HG03097 (cell line): ENCODE measurements around the gene TMEM235.

ENCODE experiments used
- ATAC-seq: cut with Tn5 transposase; IDR thresholded peaks from one replicate; pipeline ENCODE4 v1.9.1; 2021; ENCODE audit not compliant: unreplicated experiment, low FRiP score

TMEM235 gene

DNA sequence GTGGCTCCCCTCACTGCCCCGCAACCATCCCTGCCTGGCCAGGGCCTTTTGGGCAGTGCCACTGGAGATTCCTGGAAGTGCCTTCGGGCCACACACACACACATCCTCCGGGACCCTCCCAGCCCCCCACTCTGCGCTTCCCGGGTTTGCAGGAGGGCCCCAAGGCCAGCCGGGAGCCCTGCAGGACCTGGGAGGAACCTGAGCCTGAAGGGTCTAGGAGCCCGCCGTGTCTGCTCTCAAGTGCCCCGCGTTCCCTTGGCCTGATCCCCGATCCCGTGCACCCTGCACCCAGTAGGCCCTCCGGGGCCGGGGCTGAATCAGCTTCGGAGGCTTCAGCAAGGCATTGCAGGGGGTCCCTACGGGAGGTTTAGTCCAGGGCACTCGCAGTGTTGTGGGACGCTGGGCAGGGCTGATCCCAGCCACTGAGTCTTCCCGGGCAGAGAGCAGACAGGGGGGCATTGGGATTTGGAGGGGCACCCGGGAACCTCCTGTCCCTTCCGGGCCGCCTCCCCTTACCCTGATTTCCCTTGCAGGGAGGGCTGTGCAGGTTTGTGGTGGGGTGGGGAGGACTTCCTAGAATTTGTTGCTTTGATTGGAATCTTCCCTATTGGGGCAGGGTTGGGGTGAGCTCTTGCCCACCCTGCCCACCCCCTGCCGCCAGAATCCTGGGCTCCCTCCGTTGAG is 36.9 kb downstream of the TMEM235 start:
- no peak for ATAC-seq

DNA sequence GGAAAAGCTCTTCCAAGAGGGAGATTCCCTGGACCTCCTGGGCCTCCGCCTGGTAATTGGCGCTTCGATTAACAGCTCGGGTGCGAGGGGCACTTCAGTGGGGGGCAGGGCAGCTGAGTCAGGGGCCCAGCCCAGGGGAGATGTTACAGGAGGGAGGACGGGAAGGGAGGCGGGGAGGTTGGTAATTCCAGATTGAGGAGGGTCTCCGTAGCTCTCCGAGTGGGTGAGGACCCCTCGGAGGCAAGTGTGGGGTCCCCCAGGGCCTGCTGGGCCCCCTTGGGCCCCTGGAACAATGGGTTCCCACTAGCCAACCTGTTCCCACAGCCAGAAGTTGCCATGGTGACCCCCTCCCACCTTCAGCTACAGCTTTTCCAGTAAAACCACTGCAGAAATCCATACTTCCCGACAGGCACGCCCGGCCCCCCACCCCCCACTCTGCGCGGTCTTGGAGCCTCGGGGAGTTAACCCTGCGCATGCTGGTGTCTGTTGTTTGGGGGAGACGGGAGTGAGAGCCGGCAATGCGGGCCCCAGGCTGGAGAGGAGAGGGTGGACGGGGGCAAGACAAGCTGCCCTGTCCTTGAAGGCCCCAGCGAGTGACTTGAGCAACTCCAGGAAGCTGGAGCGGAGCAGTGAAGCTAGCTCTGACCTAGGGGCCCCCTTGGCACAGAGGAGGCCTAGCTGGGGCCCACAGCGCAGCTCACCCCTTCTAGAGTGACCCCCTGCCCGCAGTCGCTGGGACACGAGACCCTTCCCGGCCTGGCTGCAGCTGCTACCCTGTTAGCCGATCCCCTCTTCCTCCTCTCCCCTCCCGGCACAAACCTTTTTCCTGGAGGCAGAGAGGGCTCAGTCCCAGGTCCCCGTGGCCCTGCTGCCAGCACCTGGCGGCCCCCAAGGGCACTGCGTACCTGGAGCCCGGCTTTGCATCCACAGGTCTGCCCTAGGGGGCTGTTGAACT is 37.8 kb downstream of the TMEM235 start:
- no peak for ATAC-seq

DNA sequence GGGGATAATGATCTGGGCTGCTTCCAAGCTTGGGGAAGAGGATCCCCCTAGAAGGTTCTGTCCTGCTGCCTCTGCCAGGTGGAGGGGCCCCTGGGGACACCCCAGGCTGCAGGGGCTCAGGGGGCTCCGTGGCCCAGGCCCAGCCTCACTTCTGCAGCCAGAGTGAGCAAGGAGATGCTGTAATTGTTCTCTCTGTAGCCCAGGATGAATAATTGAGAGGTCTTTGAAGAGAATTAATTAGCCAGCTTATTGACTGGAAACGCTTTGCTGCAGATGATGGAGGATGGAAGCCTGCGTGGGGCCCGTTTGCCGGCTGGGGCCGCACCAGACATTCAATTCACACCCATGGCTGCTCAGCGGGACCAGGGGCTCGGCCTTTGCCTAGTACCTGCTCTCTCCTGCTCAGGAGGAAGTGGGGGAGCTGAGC is 38.5 kb downstream of the TMEM235 start:
- ATAC-seq, result no peak

DNA sequence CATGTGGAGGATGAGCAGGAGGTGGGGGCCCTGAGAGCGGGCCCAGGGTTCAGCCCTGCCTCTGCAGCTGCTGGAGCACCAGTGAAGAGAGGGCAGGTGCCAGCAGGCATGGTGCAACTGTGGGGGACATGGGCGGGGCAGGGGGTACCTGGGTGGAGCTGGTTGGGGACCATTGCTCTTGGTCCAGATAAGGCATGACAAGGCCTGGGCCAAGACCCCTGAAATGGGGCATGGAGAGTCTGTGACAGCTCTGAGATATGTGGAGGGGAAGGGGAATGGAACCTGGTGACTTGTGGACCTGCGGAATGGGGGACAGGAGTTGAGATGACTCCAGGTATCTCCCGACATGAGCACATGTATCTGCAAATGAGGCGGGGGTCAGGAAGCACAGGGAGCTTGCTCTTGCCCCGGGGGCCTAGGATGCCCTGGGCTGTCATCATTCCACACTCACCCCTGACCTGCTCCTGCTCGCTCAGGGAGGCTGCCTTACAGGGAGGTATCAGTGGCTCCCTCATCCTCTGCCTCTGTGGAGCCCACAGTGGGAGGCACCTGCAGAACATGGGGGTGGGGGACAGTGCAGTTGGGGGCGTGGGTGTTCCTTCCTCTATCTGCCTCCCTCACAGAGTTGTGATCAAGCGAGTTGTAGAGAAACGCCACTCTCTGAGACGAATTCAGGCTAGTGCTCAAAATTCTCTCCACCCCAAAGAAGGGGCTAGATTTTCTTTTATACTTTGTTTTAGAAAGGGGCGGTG is 40.2 kb downstream of the TMEM235 start:
- no peak for ATAC-seq

DNA sequence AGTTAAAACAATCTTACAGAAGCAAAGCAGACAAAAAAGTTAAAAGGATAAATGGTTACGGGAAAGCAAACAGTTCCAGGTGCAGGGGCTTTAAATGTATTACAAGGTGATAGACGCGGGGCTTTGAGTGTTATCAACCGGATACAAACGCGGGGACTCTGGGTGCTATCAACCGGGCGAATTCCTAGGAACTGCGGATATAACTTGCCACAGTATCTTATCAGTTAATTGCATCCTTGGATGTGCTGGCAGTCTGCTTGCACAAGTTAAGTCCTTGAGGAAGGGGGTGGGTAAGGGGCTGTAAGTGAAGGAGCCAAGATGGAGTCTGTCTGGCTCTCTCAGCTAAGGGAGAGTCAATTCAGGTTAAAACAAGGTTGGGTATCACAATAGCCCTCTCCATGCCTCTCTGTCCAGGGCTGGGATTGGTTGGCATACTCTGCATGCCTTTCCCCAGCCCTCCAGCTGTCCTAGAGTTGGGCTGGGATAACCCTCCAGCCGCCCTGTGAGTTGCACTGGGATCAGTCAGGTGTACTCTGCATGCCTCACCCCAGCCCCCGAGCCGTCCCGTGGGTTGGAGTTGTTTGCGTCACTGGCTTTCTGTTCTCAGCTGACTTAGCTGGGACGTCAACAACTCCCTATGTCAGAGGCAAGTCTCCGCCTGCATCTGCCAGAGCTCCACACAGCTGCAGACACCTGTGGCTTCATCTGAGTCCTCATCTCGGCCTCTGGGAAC is 40.9 kb downstream of the TMEM235 start:
- ATAC-seq, result no peak

DNA sequence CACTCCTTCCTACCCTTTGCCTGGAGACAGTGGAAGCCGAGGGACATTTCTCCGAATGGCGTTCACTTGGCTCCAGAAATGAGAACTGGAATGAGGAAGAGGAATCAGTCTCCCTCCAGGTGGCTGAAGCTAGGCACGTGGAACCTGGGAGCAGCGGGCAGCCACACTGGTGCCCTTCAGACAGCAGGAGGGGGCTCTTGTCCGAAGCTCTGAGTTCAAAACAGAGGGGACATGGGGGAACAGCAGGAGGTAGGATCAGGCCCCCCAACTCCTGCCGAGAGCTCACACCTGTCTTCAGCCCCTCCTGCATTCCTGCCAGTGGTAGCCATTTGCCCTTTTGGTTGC is 41.5 kb downstream of the TMEM235 start:
- ATAC-seq, result no peak

DNA sequence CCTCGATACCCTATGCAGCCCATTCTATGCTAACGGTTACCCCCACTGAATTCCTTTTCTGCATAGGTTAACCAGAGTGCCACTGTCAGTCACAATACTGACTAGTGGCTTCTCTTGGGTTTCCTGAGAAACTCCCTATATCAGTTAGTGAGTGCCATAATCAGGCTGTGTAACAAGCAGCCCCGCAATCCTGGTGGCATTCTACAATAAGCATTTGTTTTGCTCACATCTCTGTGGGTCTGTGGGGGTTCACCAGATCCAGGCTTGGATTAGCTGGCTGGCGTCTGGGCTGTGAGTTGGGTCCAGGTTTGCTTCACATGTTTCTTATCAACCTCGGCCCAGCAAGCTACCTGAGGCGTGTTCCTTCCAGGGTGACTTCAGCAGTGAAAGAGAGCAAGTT is 42.4 kb downstream of the TMEM235 start:
- ATAC-seq, result no peak

DNA sequence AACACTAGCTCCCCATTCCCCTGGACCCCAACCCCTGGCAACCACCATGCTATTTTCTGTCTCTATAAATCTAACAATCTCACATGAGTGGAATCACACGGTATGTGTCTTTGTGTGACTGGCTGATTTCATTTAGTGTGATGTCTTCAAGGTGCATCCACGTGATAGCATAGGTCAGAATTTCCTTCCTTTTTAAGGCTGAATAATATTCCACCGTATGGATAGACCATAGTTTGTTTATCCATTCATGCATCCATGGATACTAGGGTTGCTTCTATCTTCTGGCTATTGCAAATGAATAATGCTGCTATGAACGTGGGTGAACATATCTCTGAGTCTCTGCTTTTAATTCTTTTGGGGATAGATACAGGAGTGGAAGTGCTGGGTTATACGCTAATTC is 43.9 kb downstream of the TMEM235 start:
- ATAC-seq, result no peak

DNA sequence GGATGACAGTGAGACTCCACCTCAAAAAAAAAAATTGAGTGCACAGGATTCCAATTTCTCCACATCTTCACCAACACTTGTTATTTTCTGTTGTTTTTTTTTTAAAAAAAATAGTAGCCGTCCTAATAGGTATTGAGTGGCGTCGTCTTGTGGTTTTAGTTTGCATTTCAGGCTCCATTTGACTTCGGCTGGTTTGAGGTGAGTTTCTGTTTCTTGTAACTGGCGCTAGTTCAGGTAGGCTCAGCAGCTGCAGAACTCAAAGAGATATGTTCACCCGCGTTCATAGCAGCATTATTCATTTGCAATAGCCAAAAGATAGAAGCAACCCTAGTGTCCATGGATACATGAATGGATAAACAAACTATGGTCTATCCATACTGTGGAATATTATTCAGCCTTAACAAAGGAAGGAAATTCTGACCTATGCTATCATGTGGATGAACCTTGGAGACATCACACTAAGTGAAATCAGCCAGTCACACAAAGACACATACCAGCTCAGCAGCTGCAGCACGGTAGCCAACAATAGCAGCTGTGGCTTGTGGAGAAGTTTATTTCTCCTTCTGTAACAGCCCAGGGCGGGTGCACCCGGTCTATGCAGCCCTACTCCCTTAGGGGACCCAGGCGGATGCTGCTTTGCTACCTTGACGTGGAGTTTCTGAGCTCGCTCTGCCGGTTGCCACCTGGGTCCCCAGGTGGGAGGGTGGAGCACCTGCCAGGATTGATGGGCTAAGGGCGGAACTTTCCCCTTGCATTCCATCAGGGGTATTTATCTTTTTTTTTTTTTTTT is 44.9 kb downstream of the TMEM235 start:
- no peak for ATAC-seq

DNA sequence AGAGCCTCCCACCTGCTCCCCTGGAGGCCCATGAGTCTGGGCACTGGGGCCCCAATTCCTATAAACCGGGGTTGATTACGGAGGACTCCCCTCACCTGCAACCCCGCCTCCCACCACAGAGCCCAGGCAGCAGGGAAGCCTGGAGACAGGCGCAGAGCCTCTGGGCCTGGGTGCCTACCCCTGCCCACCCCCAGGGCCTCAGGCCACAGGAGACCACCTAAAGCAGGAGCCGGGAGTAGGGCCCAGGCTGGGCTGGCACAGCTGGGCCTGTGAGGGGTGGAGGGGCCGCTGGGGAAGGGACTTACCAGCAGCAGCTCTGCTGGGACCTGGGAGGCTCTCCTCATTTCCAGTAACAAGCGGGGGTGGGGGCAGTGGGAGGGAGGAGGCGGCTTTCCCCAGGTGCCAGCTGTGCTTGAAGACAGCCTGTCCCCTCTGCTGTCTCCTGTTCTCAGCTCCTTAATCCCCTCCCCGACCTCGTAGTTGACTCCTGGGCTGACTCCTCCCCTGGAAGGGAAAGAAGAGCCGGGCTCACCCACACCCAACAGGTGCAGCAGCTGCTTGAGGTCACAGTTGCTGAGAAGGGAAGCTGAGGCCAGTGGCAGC is 46.8 kb downstream of the TMEM235 start:
- ATAC-seq, result no peak

DNA sequence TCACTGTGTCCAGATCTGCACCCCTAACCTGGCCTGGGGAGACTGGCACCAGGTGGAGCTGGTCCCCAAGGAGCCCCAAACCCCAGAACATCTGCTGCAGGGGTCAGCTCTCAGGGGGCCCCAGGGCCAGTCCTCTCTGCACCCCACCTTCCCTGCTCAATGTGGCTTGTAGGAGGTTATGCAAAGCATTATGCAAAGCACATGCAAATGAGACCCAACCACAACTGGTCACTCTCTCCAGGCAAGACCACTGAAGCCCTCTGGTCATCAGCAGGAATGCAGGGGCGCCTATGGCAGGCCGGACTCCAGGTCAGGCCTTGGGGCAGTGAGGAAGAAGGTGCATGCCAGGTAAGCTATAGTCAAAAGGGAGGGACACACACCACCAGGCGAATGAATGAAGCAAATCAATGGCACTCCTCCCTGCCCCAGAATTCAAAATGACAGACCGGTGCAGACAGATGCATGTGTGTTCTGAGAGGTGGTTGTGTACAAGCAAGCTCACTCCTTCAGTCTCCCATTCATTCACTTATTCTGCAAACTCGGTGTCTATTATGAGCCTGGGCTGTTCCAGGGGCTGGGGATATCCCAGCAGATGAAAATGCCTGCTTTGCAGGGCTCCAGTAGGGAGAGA is 48.0 kb downstream of the TMEM235 start:
- ATAC-seq, result no peak

DNA sequence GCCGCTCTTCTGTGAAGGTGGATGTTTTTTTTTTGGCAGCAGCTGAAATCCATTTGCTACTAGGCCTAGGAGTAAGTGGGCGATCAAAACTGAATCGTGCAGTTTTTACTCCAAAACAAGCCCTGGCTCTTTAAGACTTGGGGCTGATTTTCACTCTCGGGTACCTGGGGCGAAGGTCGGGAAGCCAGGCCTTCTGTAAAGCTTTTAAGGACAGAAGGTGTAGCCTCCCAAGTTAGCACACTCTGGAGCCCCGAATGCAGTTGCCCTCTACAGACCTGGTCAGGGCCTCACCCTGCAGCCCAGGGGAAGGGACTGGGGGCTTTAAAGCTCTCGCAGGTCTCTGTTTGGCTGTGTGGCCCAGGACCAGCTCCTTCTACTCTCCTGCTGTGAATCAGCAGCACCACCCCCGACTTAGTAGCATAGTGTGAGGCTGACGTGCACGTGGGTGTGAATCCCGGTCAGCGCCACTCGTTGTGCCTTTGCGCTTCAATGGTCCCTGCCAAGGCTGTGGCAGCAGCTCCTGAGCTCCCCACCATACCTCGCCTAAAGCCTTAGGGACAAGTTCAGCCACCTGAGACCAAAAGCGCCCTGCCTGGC is 49.9 kb downstream of the TMEM235 start:
- no peak for ATAC-seq

DNA sequence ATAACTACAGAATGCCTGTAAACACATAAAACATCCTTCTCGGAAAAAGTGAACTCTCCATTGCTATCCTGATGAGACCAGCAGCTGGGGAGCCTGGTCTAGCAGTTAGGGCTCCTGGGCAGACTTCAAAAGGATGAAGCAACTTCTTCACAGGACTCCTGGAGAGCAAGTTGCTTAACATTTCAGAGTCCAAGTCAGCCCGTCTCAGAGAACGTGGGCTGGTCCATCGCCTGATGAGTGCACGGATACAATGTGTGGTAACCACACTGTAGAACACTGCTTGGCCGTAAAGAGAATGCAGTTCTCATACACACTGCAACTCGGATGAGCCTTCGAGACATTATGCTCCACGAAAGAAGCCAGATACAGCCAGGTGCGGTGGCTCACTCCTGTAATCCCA is 52.7 kb downstream of the TMEM235 start:
- ATAC-seq, result no peak

DNA sequence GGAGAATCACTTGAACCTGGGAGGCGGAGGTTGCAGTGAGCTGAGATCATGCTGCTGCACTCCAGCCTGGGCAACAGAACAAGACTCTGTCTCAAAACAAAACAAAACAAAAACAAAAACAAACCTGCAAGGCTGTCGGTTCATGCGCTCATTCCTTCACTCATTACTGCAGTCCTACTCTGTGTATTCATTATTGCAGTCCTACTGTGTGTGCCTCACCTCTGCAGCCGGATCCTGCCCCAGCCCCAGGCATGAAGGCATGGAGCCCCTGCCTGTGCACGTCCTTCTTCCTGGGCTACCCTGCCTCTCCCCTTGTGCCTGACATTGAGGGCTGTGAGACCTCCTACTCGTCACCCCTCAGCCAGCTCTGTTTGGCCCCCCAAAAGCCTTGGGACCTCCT is 57.6 kb downstream of the TMEM235 start:
- no peak for ATAC-seq

DNA sequence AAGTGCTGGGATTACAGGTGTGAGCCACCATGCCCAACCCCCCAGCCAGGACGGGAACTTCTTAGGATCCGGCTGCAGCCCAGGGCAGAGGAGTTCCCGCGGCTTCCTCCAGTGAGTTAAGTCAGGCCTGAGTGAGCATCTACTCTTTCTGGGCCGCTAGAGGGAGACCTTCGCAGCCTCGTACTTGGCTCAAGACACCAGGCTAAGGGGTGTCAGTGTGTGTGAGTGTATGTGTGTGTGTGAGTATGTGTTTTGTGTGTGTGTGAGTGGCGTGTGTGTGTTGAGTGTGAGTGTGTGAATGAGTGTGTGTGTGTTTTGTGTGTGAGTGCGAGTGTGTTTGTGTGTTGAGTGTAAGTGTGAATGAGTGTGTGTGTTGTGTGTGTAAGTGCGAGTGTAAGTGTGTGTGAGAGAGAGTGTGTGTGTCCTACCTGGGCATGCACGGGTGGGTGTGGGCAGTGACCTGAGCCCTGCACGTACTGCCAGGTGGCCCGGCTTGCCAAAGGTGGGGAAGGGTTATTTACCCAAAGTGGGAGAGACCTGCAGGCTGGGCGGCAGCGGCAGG is 58.5 kb downstream of the TMEM235 start:
- no peak for ATAC-seq
